ENCODE measurements around the gene SLC16A8.

- TF ChIP-seq CTCF (IDR thresholded peaks at IDR 0.05) (no peak), EZH2 (IDR thresholded peaks at IDR 0.05; ENCODE audit: borderline replicate concordance, insufficient read depth, low read depth, low read length, poor library complexity, severe bottlenecking) (no peak)
Measured at GRCh38 chr22:38067028-38067415, 17.0 kb downstream of the SLC16A8 start.
